NCI-H146 treated with DMSO at 0.1 percent for 48 hours (cell line): ENCODE measurements around the gene TIGD2.
A peak's percentile ranks its signal among the peaks of the same experiment; 100 is the strongest.

Source experiments
- DNase-seq: peaks from one replicate; lab custom pipeline; 2025; ENCODE audit not compliant: unreplicated experiment; lab: John Stamatoyannopoulos, UW

TIGD2 gene

DNA sequence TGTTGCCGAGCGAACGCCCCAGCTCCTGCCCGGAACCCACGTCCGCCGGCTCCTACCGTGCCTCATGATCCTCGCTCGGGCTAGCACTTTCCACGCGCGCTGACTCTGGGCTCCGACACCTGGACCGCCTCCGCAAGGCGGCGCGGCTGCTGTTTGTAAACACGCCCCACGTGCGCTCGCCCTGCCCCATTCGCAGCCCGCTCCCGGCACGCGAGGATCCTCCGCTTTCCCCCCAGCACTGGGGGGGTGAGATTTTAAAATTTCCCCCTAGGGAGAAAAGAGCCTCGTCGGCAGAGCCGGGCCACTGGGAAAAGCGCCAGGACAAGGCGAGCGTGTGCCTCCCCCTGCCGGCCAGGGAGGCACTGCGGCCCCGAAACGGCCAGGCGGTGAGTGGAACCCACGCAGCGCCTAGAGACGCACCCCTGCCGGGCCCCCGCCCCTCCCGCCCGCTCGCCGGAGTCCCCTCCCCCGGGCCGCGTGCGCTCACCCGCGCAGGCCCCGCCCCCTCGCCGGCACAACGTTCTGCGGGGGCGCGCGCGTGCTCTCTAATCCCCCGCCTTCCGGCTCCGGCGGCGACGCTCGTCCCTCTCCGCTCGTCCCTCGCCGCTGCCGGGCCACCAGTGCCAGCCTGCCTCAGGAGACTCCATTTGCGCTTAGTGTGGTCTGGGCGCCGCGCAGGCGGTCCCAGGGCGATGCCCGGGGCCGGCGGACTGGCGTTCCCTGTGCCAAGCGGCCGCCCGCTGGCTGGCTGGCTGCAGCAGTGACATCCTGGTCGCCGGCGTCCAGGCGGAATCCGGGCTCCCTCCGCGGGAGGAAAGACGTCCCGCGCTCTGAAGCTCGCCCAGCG, at the start of gene TIGD2:
TIGD2 (plus strand) TSS at position 548 of the 847 bp plus-strand sequence. CDS start 1,442 bp downstream, outside the sequence.
- peak; percentile 27 for DNase-seq

DNA sequence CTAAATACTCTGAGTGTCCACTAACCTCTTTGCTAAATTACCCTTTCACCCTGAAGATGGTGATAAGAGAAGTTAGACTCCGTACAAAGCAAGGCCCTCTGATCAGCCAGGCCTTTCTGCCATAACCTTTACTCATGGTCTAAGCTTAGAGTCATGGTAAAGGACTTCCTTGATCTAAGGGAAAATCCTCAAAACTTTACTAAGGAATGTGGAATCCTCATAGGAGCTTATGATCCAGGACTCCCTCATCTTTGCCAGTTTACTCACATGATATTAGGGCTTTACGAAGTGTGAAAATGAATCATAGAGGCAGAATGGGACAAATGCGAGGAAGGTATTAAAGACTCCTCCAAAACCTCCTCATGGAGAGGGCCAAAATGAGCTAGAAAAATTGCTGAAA, 46.5 kb upstream of the TIGD2 start:
- DNase-seq: no peak

DNA sequence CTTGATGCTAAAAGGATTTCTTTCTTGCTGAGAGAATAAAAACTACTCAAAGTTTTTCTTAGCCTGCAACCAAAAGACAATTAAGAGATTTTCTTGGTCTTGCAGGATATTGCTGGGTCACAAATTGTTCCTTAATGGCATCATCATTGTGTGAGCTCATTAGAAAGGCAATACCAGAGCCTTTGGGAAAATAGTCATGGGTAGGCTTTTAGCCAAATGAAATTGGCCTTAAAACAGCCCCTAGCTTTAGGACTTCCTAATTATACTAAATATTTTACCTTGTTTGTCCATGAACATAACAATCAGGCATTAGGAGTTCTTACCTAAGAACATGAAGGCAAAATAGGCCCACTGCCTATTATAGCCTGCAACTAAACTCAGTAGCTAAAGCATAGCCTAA, 43.9 kb upstream of the TIGD2 start:
- no peak for DNase-seq

DNA sequence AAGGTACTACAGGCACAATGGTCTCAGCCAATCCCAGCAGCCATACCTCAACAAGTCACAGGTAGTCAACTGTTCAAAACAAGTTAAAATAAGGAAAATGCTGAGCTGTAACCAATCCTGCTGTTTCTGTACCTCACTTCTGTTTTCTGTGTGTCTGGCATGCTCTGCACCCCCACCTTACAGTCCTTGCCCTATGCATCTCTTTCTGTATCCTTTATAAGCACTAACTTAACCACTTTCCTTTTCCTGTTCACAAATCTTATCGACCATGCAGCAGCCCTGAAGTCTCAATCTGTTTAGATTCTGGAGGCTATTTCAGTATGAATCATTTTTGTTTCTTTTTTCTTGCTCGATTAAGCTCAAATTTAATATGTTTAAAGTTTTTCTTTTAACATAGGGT, 41.9 kb upstream of the TIGD2 start:
- no peak for DNase-seq

DNA sequence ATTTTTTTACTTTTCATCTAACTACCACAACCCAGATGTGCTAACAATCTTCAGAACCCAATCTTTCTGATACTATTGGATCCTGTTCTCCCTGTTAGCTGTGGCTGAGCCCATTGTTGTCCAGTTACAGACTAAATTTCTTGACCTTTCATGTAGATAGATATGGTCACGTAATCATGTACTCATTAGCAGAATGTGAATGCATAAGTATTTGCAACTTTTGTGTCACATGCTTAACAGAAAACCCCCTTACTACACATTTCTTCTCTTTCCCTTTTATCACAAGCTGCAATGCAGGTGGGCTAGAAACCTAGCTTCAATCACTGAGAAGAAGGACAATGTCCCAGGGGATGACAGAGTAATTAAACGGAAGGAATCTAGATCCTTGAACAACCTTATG, 41.3 kb upstream of the TIGD2 start:
- no peak for DNase-seq

DNA sequence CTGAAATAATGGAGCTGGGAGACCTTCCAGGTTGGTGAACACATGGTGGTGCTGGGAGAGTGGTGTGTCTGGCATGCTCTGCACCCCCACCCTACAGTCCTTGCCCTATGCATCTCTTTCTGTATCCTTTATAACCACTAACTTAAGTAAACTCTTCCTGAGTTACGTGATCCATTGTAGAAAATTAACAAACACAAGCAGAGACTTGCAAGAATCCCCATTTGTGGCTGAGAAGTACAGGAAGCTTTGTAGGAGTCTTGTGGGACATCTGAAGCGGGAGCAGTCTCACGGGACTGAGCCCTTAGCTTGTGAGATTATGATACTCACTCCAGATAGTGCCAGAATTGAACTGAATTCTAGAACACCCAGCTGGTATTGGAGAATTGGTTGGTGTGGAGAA, 40.0 kb upstream of the TIGD2 start:
- DNase-seq: no peak

DNA sequence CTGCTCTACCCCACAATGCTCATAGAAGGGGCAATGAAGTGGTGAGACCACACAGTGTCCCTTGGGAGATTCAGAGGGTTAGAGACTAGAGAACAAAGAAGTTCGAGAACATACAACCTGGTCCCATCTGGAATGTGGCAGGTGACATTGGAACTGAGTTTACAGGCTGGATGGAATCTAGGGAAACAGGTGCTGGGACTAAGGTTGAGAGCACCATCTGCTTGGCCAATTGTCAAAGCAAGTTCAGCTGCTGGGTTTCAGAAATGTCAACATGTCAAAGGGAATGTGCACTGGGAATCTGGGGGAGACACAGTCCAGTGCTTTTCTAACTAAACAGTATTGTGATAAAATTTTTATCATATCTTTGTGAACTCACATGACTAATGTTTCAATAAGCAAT, 38.4 kb upstream of the TIGD2 start:
- no peak for DNase-seq

DNA sequence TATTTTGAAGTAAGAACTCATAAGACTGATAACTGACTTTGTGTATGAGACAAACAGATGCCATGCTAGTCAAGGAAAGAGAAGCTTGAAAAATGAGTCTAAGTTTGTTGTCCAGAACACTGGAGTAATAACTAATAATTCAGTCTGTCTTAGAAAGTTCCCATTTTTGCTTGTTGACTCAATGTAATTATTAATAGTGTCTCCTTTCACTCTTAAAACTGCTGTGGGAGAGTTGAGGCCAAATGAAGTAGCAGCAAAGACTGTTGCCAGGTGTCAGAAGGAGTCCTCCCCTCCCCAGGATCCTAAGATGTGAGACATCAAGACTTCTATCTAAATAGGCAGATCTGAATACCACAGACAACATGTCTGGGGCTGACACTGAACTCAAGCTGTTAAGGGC, 33.6 kb upstream of the TIGD2 start:
- no peak for DNase-seq

DNA sequence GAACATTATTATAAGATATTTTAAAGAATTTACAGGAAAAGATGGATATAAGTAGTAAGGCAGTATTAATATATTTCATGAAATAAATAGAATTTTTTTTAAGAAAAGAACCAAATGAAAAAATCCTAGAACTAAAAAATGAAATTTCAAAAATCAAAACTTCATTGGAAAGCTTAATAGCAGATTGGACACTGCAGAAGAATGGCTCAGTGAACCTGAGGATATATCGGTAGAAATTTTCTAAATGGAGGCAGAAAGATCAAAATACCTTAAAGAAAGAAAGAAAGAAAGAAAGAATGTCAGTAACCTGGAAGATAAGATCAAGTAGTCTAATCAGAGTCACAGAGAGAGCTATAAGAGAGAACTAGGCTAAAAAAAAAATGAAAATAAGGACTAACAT, 33.0 kb upstream of the TIGD2 start:
- no peak for DNase-seq

DNA sequence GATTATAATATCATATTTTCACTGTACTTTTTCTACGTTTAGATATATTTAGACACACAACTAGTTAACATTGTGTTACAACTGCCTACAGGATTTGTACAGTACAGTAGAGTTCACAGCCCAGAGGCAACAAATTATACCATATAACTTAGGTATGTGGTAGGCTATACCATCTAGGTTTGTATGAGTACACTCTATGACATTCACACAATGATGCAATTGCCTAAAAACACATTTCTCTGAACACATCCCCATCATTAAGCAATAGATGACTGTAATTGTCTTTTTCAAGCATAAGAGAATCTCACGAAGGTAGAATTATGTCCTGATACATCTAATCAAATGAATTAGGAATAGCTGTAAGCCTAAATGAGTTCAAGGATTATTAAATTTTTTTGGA, 12.3 kb upstream of the TIGD2 start:
- no peak for DNase-seq

DNA sequence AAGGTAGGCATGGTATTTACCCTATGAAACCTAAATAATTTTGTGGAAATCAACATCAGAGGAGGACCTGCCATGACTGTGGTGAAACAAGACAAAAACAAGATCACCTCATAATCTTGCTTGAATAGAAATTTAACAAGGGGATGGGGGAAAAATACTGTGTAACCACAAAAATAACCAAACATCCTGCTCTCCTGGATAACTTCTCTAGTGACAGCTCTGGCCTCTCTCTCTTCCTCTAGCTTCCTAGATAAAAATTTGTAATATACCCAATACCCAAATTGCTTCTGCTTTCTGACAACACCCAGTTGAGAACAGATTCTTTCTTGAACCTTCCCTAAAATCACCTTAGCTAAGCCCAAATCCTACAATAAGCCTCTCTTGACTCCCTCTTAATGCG, 11.9 kb upstream of the TIGD2 start:
- DNase-seq: no peak

DNA sequence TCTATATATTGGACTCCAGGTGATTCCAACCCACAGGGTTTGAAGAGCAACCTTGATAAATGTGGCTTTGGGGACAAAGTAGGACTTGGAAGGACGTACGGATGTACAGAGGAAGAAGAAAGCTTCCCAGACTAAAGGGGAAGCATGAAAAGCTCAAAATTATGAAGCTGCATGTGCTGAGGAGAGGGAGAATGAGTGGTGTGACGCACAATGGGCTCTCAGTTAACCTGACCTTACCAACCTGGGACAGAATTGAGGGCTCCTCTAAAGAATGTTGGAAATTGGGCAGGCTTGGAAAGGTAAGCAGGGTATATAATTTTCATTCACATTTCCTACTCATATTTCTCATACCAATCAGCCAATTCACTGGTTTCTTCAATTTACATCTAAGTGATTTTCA, 10.5 kb upstream of the TIGD2 start:
- DNase-seq: no peak

DNA sequence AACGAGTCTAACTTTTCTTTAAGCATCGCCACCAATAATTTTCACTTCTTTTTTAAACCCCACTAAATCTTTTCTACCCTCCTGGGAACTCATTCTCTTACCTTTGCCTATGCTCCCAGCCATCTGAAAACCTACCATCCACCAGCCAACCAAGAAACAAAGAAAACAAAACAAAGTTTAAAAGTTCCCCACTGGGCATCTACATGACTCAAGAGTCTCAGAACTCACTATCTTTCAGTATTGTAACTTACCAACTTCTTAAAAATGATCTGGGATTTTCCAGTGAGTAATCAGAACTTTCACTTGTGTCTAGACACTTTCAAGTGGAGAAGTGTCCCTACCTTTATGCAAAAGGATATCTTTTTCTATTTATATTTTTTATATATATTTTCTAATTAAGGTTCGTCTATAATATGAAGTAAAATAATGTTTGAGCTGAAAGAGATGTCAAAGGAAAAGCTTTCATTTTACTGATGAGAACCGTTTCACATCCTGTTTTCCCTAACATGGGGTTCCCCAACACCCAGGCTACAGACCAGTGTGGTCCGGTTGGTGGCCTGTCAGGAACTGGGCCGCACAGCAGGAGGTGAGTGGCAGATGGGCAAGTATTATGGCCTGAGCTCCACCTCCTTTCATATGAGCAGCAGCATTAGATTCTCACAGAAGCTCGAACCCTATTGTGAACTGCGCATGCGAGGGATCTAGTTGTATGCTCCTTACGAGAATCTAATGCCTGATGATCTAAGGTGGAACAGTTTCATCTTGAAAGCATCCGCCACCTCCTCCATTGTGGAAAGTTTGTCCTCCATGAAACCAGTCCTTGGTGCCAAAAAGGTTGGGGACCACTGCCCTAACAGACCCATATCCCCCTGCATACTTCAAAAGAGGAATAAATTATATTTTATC, 9.8 kb upstream of the TIGD2 start:
- no peak for DNase-seq

DNA sequence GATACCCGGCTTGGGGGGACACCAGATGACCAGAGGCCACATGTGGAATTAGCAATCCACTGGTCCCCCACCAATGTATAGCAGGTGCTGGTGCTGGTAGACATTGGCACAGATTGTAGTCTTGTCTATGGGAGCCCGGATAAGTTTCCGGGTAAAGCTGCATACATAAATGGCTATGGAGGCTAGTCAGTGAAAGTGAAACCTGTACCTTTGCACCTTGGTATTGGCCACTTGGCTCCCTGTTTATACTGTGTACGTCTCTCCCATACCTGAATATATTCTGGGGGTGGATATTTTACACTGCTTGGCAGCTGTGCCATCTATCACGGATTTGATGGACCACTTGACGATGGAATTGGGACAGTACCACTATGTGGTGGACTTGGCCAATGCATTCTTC, 5.6 kb upstream of the TIGD2 start:
- DNase-seq: no peak

DNA sequence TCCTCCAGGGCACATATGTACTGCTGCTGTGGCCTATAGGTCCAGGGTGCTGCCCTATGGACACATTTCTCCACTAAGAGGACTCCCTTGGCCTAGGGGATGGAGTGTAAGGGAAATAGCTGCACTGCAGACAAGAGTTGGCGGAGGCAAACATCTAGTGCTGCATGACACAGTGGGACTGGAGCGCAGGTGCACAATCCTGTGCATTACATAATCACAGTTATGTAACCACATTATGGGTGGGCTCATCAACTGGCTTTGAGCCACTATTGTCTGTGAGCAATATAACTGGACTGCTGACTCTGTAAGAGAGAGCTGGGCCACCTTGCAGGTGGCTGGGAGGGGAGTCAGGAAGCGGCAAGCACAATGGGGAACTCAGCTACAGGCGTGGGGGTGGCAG, 3.2 kb upstream of the TIGD2 start:
- no peak for DNase-seq

DNA sequence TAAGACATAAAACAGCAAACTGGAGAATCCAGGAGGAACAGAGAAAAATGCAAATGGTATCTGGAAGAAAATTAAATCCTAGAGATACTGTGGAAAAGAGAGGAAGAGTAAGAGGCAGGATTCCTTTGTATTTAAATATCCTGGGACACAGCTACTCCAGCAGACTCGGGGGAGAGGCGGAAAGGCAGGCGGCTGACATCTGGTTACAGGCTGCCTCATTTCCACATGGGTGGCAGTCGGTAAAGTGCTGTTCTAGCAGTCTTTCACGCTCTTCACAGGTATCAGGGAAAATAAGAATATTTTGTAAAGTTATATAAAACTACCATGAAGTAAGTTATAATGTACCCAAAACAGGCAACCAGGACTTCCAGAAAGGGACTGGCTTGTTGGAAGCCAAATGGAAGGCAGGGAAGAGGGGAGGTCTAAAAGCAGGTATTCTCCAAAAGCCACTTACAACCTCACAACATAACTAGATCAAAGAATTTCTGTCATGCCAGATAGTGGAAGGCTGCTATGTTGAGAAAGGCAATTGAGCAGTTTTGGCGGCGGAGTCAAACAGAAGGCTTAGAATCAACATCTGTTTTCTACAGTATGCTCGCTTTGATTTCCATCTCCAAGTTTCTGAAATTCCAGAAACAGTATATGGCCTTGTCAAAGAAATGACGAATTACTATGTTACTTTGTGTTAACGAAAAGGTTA, 1.3 kb upstream of the TIGD2 start:
- DNase-seq: no peak

DNA sequence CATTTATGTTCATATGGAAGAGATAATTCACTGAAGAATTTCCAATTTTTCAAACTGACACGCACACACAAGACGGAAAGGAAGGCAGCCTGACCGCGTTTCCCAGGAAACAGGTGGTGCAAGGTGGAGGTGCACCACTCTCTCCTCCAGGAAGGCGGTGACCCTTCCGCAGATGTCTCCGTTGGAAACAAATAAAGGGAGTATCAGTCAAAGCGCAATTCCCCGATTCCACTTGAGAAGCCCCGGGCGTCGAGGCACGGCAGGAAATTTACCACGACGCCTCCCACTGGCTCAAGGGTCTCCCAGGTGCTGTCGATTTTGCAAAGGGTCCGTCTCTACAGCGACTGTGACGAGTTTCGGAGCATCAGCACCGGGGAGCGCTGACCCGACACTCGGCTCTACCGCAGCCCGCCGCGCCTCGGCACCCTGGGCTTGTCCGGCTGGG, 770 bp upstream of the TIGD2 start:
- DNase-seq: peak; percentile 0

DNA sequence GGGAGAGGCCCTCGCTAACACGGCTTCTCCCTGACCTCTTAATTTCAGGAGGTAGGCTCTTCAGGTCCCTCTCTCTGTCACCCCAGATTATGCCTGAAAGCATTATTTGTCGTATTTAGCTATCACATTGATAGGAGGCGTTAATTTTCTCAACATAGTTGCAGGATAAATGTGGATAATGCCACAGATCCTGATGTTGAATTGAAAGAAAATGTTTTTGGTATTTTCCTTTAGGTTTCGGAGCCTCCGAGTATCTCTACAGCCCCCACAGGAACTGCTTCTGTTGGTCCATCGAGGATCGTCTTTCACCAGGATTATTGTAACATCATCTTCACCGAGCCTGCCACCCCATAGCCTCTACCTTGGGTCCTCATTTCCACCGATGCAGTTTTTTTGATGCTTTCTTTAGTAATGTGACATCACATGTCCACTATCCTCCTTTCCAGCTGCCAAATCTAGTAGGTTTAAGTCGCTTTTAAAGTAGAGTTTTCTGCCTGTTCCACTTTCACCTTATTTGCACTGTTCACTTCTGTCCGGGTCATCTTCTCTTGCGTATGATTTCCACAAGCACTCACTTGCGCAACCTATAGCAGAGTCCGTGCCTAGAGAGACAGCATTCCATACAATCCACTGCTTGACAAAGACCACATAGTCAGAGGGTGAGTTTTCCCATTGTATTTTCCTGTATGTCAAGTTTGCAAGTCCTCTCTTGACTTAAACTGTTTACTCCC, 665 bp downstream of the TIGD2 start:
- no peak for DNase-seq

DNA sequence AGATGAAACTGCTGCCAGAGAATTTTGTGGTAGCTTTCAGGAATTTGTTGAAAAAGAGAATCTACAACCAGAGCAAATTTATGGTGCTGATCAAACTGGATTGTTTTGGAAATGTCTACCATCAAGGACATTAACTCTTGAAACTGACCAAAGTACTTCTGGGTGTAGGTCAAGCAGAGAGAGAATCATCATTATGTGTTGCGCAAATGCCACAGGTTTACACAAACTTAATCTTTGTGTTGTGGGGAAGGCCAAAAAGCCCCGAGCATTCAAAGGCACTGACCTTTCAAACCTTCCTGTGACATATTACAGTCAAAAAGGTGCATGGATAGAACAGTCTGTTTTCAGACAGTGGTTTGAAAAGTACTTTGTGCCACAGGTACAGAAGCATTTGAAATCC, 2.1 kb downstream of the TIGD2 start:
- DNase-seq: no peak

DNA sequence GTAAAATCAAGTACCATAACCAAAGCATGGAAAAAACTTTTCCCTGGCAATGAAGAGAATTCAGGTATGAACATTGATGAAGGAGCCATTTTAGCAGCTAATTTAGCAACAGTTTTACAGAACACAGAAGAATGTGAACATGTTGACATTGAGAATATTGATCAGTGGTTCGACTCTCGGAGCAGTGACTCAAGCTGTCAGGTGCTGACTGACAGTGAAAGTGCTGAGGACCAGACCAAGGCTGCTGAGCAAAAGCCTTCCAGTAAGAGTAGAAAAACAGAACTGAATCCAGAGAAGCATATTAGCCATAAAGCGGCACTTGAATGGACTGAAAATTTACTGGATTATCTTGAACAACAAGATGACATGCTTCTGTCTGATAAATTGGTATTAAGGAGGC, 2.8 kb downstream of the TIGD2 start:
- DNase-seq: no peak

DNA sequence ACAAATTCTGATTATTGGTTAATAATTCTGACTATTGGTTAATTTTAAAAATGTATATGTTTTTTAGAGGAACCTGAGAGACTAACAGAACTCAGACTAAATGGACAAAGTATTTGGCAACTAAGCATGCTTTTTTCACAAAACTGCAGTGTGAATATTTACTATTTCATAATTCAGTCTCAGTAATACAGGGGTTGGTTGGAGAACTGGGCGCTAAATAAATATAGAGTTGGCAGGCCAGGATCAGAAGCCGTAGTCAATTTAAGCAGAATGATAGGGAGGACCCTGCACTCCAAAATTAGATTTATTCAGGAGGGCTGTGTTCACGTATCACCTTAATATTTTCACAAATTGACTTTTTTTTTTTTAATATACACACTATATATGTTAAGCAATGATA, 5.8 kb downstream of the TIGD2 start:
- DNase-seq: no peak
